Urothelium cell line (cell line): ENCODE results near the gene WDR1.

ENCODE experiments used
- DNase-seq: peaks from one replicate; pipeline ENCODE4 v3.0.0; 2011; ENCODE audit warnings: low spot score, mixed read lengths
- FAIRE-seq: peaks from 2 replicates; lab custom pipeline; 2011; peaks lifted over from hg19 to GRCh38; lab: Jason Lieb, UNC

Gene WDR1

DNA sequence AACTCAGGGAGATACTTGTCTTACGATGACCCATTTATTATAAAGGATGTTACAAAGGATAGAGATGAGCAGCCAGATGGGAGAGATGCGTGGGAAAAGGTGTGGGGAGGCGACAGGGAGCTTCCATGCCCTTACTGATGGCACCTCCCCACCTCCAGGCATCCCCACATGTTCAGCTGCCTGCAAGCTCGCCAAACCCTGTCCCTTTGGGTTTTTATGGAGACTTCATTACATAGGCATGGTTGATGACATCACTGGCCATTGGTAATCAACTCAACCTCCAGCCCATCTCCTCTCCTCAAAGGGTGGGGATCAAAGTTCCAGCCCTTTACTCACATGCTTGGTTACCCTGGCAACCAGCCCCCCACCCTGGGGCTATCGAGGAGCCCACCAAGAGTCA lies 65.9 kb downstream of the WDR1 start:
- no peak for FAIRE-seq
- no peak for DNase-seq

DNA sequence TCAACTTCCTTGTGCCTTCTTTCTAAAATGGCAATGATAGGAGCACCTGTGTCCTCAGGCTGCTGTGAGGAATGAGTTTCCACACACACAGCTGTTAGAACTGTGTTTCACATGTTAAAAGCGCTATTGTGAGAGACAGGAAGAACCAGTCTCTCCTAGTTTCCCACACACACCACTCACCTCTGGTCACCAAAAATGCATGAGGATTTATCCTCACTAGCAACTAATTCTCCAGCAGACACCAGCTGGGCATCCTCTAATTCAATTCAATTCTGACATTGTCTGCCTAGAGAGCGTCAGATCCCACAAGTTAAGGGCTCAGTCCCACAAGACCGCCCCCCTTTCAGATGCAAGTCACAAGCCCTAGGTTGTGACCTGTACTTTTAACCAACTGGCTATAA lies 66.3 kb downstream of the WDR1 start:
- FAIRE-seq: no peak
- DNase-seq: no peak

- no peak for DNase-seq
Observed at GRCh38 chr4:10048941-10049697, 67.5 kb downstream of the WDR1 start.

DNA sequence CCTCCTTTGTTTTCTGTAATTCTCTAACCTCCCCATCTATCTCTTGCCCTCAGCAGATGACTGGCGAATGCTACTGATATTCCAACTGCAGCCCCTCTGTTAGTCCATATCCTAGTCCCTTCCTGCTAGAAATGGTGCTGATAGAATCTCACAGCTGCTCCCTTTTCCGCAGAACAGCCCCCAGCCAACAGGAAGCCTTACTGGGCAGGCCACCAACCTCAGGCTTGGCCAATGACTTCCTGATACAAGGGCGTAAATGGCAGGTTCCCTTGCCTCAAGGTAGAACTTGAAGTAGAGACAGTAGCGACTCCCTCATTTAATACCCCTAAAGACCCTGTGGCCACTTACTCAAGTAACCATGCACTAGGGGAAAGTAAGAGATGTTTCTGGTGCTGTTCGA lies 68.6 kb downstream of the WDR1 start:
- FAIRE-seq: no peak
- no peak for DNase-seq

More at GRCh38 chr4:10048941-10049697, 67.5 kb downstream of the WDR1 start:
- FAIRE-seq: no peak

- DNase-seq (no peak), FAIRE-seq (no peak)
Observed at GRCh38 chr4:10046471-10046870, 70.1 kb downstream of the WDR1 start.

DNA sequence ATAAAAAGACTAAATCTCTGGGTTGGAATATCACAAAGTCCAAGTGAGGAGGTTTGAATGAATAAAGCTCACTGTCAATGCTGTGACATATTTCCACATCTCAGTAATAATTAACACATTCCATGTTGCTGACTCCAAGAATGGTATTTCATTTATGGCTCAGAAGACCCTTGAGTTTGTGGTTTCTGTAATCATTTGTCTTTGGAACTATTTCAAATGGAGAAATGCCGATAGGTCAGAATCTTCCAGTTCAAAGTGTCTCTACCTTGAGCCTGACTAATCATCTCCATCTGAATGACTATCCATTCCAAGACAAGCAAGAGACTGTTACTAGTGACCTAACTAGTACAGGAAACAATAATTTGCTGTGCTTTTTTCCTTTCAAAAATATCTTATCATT lies 71.1 kb downstream of the WDR1 start:
- FAIRE-seq: no peak
- peak; percentile 62 for DNase-seq

DNA sequence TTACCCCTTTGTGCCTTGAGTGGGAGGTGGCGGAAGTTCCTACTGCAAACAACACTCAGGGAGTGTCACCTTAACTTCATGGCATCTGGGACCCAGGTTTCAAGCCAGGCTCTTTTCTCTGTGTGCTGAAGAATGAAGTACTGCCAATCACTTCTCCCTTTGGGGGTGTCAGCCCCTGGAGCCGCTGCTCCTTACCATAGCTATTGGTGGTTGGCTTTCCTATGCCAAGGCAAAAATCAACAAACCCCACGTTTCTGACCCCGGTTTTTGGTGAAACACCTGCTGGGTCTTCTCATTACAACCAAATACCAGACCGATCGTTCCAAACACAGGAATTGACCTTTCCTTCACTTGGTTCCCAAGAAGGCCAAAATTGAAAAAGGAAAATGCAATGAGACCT lies 75.6 kb downstream of the WDR1 start:
- FAIRE-seq (no peak), DNase-seq (no peak)

DNA sequence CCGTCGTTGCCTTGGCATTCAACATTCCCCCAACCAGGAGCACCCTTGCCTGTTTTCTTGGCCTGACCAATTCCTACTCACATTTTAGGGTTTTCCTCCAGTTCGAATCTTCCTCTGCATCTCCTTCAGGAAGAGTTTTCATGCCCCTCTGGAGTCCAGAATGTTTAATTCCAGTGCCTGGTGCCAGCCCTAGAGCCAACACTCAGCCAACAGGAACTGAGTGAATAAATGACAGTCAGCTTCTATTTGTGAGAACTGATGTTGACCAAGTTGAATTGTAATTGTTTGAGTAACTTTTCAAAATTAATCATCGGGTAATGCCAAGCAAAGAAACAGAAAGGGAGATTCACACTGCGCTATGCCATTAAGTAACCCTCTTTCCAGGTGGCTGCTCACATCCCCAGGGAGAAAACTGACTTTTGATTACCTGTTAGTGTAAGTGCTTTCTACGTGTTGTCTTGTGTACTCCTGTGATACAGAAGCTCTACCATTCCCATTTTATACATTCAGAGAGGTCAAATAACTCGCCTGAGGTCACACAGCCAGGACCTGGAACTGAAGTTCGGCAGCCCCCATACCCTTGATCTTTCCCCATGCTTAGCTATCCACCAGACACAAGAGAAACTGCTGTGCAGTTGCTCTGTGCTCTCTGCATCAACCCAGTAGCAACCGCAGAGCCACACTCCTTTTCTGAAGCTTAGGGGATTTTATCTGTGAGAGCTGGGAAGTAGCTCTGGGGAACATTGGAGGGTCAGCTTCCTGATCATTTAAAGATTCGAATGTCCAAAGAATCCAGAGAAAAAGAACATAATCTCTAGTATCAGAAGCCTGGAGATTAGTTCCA lies 76.3 kb downstream of the WDR1 start:
- no peak for FAIRE-seq

GRCh38 chr4:10036807-10037342 lies 79.7 kb downstream of the WDR1 start:
- DNase-seq (no peak), FAIRE-seq (no peak)

More for the DNA sequence above, 76.3 kb downstream of the WDR1 start:
- DNase-seq: no peak

DNA sequence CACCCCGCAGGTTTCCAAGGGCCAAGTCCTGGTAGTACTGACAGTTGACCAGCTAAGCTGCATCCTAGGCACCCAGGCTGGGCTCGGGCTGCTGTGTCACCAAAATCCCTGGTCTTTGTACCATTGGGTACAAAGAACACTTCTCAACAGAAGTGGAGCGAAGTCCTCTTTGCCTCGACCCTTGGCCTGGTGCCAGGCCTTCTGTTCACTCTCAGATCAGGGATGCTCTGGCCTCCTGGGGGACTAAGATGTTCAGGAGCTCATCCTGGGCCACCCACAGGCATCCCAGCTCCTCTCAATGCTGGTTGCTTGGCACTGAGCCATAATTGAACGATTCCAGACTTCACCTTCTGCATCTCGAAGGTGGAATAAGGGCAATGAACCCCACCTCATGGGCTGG lies 81.5 kb downstream of the WDR1 start:
- DNase-seq: no peak
- FAIRE-seq: no peak

DNA sequence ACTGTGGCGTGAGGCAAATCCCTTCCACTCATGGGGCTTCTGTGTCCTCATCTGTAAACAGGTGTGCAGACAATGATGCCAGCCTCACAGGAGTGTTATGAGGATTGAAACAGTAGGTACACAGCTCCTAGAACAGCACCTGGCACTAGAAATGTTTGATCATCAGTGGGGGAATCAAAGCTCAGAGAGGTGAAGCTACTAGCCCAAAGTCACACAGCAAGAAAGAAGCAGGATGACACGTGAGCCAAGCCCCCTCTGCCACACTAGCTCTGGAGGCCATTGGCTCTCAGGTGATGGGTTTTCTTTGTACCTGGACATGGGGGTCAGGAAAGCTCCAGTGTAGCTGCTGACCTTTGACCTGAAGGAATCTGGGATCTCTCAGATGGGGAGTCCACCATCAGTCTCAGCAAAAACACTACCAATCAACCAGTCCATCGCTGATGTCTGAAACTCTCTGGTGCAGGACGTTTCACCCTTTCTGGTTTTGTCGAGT lies 81.9 kb downstream of the WDR1 start:
- FAIRE-seq: no peak

GRCh38 chr4:10034136-10034535 lies 82.5 kb downstream of the WDR1 start:
- DNase-seq (no peak), FAIRE-seq (no peak)

More for the DNA sequence above, 81.9 kb downstream of the WDR1 start:
- DNase-seq: no peak

DNA sequence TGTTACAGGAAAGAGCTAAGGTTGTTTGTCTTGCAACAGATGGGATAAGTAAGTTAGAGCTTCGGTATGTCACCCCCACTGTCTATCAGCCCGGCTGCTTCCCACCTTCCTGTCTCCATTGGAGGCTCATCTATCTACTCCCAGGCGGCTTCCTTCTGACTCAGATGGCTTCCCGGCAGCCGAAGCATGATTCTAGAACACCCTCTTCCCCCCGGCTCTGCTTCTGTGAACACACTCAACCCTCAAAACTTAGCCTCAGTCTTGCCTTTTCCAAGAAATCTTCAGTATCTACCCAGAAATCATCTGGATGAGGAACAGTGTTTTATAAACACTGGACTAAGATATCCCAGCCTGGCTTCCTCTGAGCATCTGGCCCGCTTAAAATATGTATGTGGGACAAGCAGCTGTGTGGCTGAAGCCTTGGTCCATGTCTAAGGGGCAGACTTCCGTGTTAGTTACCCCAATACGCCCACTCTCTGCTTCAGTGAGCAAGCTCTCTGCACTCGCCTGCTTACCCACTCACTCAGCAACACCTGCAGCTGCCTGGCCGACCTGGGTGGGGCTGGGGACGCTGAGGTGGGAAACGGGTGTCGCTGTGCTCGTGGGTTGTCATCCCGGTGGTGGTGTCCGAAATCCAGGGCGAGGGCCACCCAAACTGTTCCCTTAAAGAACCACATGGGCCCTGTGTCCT lies 83.3 kb downstream of the WDR1 start:
- no peak for FAIRE-seq
- peak; percentile 52 for DNase-seq

DNA sequence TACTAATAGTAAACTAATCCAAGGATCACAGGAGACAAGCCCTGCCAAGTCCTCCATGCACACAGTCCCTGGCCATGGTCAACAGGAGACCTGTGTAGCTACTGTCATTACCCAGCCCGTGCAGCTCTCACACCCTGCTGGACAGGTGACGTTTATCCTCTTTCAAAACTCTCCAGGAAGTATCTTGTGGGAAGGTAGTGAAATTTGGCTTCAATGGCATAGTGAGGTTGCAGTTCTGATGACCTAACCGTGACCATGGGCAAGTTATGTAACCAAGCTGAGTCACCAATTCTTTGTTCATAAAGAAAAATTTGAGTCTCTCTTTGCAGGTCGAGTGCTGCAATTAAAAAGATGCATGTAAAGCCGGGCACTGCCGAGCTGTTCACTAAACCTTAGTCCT lies 84.0 kb downstream of the WDR1 start:
- DNase-seq (peak; percentile 71), FAIRE-seq (no peak)

- FAIRE-seq (no peak), DNase-seq (no peak)
Observed at GRCh38 chr4:10031668-10032590, 84.7 kb downstream of the WDR1 start.

- no peak for DNase-seq
- no peak for FAIRE-seq
Observed at GRCh38 chr4:10030972-10031667, 85.5 kb downstream of the WDR1 start.

DNA sequence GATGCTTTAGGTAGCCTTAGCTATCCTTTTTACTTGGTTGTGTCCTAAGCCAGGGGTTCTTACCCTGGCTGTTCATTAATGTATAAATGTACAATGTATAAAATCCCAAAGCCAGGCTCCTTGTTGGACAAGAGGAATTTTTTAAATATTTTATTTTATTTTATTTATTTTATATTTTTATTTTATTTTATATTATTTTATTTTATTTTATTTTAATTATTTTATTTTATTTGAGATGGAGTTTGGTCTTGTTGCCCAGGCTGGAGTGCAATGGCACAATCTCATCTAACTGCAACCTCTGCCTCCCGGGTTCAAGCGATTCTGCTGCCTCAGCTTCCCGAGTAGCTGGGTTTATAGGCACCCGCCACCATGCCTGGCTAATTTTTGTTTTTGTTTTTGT lies 87.2 kb downstream of the WDR1 start:
- FAIRE-seq: no peak

DNA sequence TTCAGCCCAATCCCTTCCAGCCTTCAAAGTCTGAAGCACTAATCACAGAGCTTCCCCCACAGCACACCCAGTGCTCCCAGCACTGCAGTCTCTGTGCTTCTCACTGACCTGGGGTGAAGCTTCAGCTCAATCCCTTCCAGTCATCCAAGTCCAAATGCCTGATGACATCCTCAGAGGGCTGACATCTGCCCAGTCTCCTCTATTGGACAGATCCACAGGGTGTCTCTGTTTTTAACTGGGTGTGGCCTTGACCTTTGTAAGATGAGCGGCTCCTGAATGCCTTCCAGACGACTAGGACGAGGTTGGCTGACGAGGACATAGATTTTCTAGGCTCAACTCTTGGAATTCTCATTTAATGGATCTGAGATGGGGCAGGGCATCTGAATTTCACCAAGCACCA lies 87.7 kb downstream of the WDR1 start:
- FAIRE-seq (no peak), DNase-seq (no peak)

More for the DNA sequence above, 87.2 kb downstream of the WDR1 start:
- DNase-seq: no peak

- DNase-seq: no peak
- FAIRE-seq: no peak
Observed at GRCh38 chr4:10026485-10026884, 90.1 kb downstream of the WDR1 start.
